Smooth muscle cell (in vitro differentiated cells): Measurements from ENCODE around the gene PHACTR3. TPM values are rescaled to one million over a fixed set of nuclear protein-coding genes. Genes with fewer than 3 reads are reported as not detected.

ENCODE experiments used
- DNase-seq: peaks from one replicate; lab custom pipeline; 2025; ENCODE audit not compliant: unreplicated experiment; lab: John Stamatoyannopoulos, UW
- H2AFZ ChIP-seq: fragments of 200-600 bp; sonication (generic); 2 replicates; pipeline ENCODE4 v1.6.0; 2016; ENCODE audit warnings: antibody characterized with exemption, low read depth, mild to moderate bottlenecking
- H3F3A ChIP-seq: fragments of 200-600 bp; sonication (generic); 2 replicates; pipeline ENCODE4 v1.6.0; 2017; ENCODE audit warnings: antibody characterized with exemption, low read depth
- H3K27ac ChIP-seq: fragments of 200-600 bp; sonication (generic); 2 replicates; pipeline ENCODE4 v1.5.1; 2016; ENCODE audit warnings: low read depth, mild to moderate bottlenecking
- H3K27me3 ChIP-seq: fragments of 200-600 bp; sonication (generic); 2 replicates; pipeline ENCODE4 v1.6.1; 2016; ENCODE audit warnings: low read depth, mild to moderate bottlenecking
- H3K36me3 ChIP-seq: fragments of 200-600 bp; sonication (generic); 2 replicates; pipeline ENCODE4 v1.5.1; 2016; ENCODE audit warnings: low read depth
- H3K4me1 ChIP-seq: fragments of 200-600 bp; sonication (generic); 2 replicates; pipeline ENCODE4 v1.5.1; 2016; ENCODE audit warnings: low read depth
- H3K4me2 ChIP-seq: fragments of 200-600 bp; sonication (generic); 2 replicates; pipeline ENCODE4 v1.6.0; 2016; ENCODE audit warnings: mild to moderate bottlenecking
- H3K4me3 ChIP-seq: fragments of 200-600 bp; sonication (generic); 2 replicates; pipeline ENCODE4 v1.5.1; 2016; ENCODE audit warnings: mild to moderate bottlenecking
- H3K79me2 ChIP-seq: fragments of 200-600 bp; sonication (generic); 2 replicates; pipeline ENCODE4 v1.6.0; 2016; ENCODE audit warnings: low read depth, mild to moderate bottlenecking
- H3K9ac ChIP-seq: fragments of 200-600 bp; sonication (generic); 2 replicates; pipeline ENCODE4 v1.6.0; 2016; ENCODE audit warnings: low read depth
- H3K9me3 ChIP-seq: fragments of 200-600 bp; sonication (generic); replicated peaks from 2 replicates; pipeline ENCODE4 v1.5.1; 2016; ENCODE audit warnings: low read depth
- H4K20me1 ChIP-seq: fragments of 200-600 bp; sonication (generic); 2 replicates; pipeline ENCODE4 v1.6.0; 2016; ENCODE audit warnings: low read depth
- CTCF ChIP-seq: fragments of 200-600 bp; sonication (generic); IDR thresholded peaks from 2 replicates; pipeline ENCODE4 v1.5.1; 2017; ENCODE audit warnings: borderline replicate concordance, mild to moderate bottlenecking, antibody characterized with exemption; ENCODE audit not compliant: insufficient read depth, poor library complexity, severe bottlenecking
- WGBS: methylation state at CpG from one replicate; pipeline ENCODE4 v1.1.7; 2016; ENCODE audit warnings: low lambda C conversion rate; 5-methylcytosine and 5-hydroxymethylcytosine counted together
- polyA plus RNA-seq: library from polyadenylated mRNA; unstranded; fragments of >200 nt; fragmentation: Nextera tagmentation; extraction: Ambion mirVana; gene quantifications from 2 replicates; pipeline ENCODE4 v1.2.1, GENCODE V29; 2016
- total RNA-seq: library from RNA; depleted of rRNA; stranded (reverse); fragments of >200 nt; gene quantifications from 2 replicates; pipeline ENCODE4 v1.2.3, GENCODE V29; 2014

The PHACTR3 gene
- total and polyA plus RNA-seq, 2 experiments from 2014 or later, result 0.76 to 2.6 TPM

- Histone ChIP-seq H3K27me3 (no peaks in the 10 kb centered on the region), H3K9ac (no peak overlapping the region), H3F3A (no peaks in the 10 kb centered on the region), H4K20me1 (no peaks in the 10 kb centered on the region), H2AFZ (no peak overlapping the region), H3K4me3 (no peak overlapping the region), H3K4me1 (no peaks in the 10 kb centered on the region), H3K27ac (no peak overlapping the region), H3K36me3 (no peaks in the 10 kb centered on the region), H3K79me2 (no peaks in the 10 kb centered on the region), H3K9me3 (peaks cover 6% of the 10 kb centered on the region), H3K4me2 (no peak overlapping the region)
- TF ChIP-seq CTCF, result no peak
- DNase-seq, result no peak
- 79% methylated on average over 1 of the region's 1 CpG for WGBS
Observed at GRCh38 chr20:59790346-59790745, 186.0 kb downstream of the PHACTR3 start.

- H3K36me3 ChIP-seq, result no peaks in the 10 kb centered on the region
- H3K27ac ChIP-seq, result no peak overlapping the region
- H3K27me3 ChIP-seq, result no peaks in the 10 kb centered on the region
- no peak for TF ChIP-seq CTCF
- no peaks in the 10 kb centered on the region for H3K79me2 ChIP-seq
- no peak for DNase-seq
- H3K4me3 ChIP-seq, result no peak overlapping the region
- WGBS, result 88% methylated on average over 1 of the region's 1 CpG
- no peak overlapping the region for H2AFZ ChIP-seq
- H4K20me1 ChIP-seq, result no peaks in the 10 kb centered on the region
- peaks cover 6% of the 10 kb centered on the region for H3K9me3 ChIP-seq
- no peak overlapping the region for H3K9ac ChIP-seq
- H3F3A ChIP-seq, result no peaks in the 10 kb centered on the region
- no peak overlapping the region for H3K4me2 ChIP-seq
- no peaks in the 10 kb centered on the region for H3K4me1 ChIP-seq
Observed at GRCh38 chr20:59792300-59792699, 188.0 kb downstream of the PHACTR3 start.

- no peak for TF ChIP-seq CTCF
- WGBS, result 62% methylated on average over 2 of the region's 2 CpGs
- Histone ChIP-seq H4K20me1 (no peaks in the 10 kb centered on the region), H3K27me3 (no peaks in the 10 kb centered on the region), H3K4me3 (no peak overlapping the region), H3K36me3 (no peaks in the 10 kb centered on the region), H3F3A (no peaks in the 10 kb centered on the region), H3K4me2 (no peak overlapping the region), H3K27ac (no peak overlapping the region), H2AFZ (no peak overlapping the region), H3K9ac (no peak overlapping the region), H3K9me3 (peaks cover 6% of the 10 kb centered on the region), H3K79me2 (no peaks in the 10 kb centered on the region), H3K4me1 (no peaks in the 10 kb centered on the region)
- DNase-seq, result no peak
Observed at GRCh38 chr20:59794555-59794954, 190.2 kb downstream of the PHACTR3 start.

- H3K9me3 ChIP-seq, result no peaks in the 10 kb centered on the region
- no peaks in the 10 kb centered on the region for H3K79me2 ChIP-seq
- no peaks in the 10 kb centered on the region for H3K36me3 ChIP-seq
- H3K4me2 ChIP-seq, result no peak overlapping the region
- H3K27ac ChIP-seq, result no peak overlapping the region
- no peak for DNase-seq
- no peaks in the 10 kb centered on the region for H3K27me3 ChIP-seq
- no peak overlapping the region for H3K4me3 ChIP-seq
- H3K9ac ChIP-seq, result no peak overlapping the region
- H3F3A ChIP-seq, result no peaks in the 10 kb centered on the region
- no peaks in the 10 kb centered on the region for H3K4me1 ChIP-seq
- no peak overlapping the region for H2AFZ ChIP-seq
- TF ChIP-seq CTCF, result no peak
- H4K20me1 ChIP-seq, result no peaks in the 10 kb centered on the region
- WGBS, result 9% methylated on average over 1 of the region's 1 CpG
Observed at GRCh38 chr20:59800309-59800708, 196.0 kb downstream of the PHACTR3 start.
